Measurements from ENCODE around the gene POLR3A. TPM values are rescaled to one million over a fixed set of nuclear protein-coding genes. Genes with fewer than 3 reads are reported as not detected.

Gene POLR3A
- total RNA-seq, 1 experiment from 2014 or later, result 25.5 TPM

DNA sequence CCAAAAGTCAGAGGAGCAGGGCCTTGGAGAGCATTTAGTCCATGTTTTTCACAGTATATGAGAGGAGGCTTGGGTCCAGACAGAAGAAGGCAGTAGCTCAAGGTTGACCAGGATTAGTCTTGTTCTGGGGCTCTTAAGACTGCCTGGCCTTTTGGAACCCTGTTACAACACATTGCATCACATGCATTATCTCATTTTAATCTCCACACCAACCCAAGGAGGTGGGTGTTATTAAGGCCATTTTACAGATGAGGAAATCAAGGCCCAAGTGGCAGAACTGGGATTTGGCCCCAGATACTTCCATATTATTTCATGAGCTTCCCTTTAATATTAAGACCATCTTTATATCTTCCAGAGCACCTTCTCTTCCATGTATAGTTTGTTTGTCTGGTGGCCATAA, 43.2 kb upstream of the POLR3A start:
- H3K27ac Mint-ChIP-seq (ENCODE audit: unreplicated experiment), result no peak overlapping the region
- POLR2A ChIA-PET, result no interaction called here
- Histone ChIP-seq H3K36me3 (ENCODE audit: control insufficient read depth, insufficient read depth, low read length) (no peaks in the 10 kb centered on the region), H3K9me3 (no peaks in the 10 kb centered on the region), H3K4me3 (ENCODE audit: low read depth, low read length) (no peak overlapping the region), H3K27me3 (replicated peaks; ENCODE audit: control insufficient read depth, insufficient read depth, low read length) (no peaks in the 10 kb centered on the region), H3K4me1 (no peaks in the 10 kb centered on the region)
- no peaks in the 10 kb centered on the region for H3K36me3 Mint-ChIP-seq (ENCODE audit: insufficient read depth, unreplicated experiment)
- peaks cover under 1% of the 10 kb centered on the region for H3K27me3 Mint-ChIP-seq (ENCODE audit: insufficient read depth, unreplicated experiment)
- H3K4me1 Mint-ChIP-seq (ENCODE audit: low read depth, unreplicated experiment), result no peaks in the 10 kb centered on the region
- no TSS peak for BruUV-seq (replicated peaks)
- intact Hi-C loops (cut with micrococcal nuclease; ENCODE audit: unreplicated experiment), result no loop called here
- no peak for TF ChIP-seq CTCF (IDR thresholded peaks at IDR 0.05; ENCODE audit: insufficient read depth in 1 of 2, low read depth in 1 of 2, low read length in 1 of 2, severe bottlenecking in 1 of 2, unreplicated experiment in 1 of 2)
- CTCF ChIA-PET, result no interaction called here
- no peak for DNase-seq
- H3K9me3 Mint-ChIP-seq (ENCODE audit: unreplicated experiment), result peaks cover 9% of the 10 kb centered on the region
- no peak overlapping the region for H3K4me3 Mint-ChIP-seq (ENCODE audit: unreplicated experiment)

- Histone ChIP-seq H3K4me3 (ENCODE audit: low read depth, low read length) (no peak overlapping the region), H3K27me3 (replicated peaks; ENCODE audit: control insufficient read depth, insufficient read depth, low read length) (no peaks in the 10 kb centered on the region), H3K4me1 (no peaks in the 10 kb centered on the region), H3K9me3 (no peaks in the 10 kb centered on the region), H3K36me3 (ENCODE audit: control insufficient read depth, insufficient read depth, low read length) (no peaks in the 10 kb centered on the region)
- intact Hi-C loops (cut with micrococcal nuclease; ENCODE audit: unreplicated experiment), result no loop called here
- H3K36me3 Mint-ChIP-seq (ENCODE audit: insufficient read depth, unreplicated experiment), result no peaks in the 10 kb centered on the region
- no TSS peak for BruUV-seq (replicated peaks)
- peaks cover 3% of the 10 kb centered on the region for H3K27me3 Mint-ChIP-seq (ENCODE audit: insufficient read depth, unreplicated experiment)
- CTCF ChIA-PET, result no interaction called here
- no peak overlapping the region for H3K4me3 Mint-ChIP-seq (ENCODE audit: unreplicated experiment)
- no peaks in the 10 kb centered on the region for H3K4me1 Mint-ChIP-seq (ENCODE audit: low read depth, unreplicated experiment)
- H3K27ac Mint-ChIP-seq (ENCODE audit: unreplicated experiment), result no peak overlapping the region
- peaks cover 9% of the 10 kb centered on the region for H3K9me3 Mint-ChIP-seq (ENCODE audit: unreplicated experiment)
- DNase-seq, result no peak
- POLR2A ChIA-PET, result no interaction called here
- no peak for TF ChIP-seq CTCF (IDR thresholded peaks at IDR 0.05; ENCODE audit: insufficient read depth in 1 of 2, low read depth in 1 of 2, low read length in 1 of 2, severe bottlenecking in 1 of 2, unreplicated experiment in 1 of 2)
Measured at GRCh38 chr10:78071857-78072179, 42.5 kb upstream of the POLR3A start.

DNA sequence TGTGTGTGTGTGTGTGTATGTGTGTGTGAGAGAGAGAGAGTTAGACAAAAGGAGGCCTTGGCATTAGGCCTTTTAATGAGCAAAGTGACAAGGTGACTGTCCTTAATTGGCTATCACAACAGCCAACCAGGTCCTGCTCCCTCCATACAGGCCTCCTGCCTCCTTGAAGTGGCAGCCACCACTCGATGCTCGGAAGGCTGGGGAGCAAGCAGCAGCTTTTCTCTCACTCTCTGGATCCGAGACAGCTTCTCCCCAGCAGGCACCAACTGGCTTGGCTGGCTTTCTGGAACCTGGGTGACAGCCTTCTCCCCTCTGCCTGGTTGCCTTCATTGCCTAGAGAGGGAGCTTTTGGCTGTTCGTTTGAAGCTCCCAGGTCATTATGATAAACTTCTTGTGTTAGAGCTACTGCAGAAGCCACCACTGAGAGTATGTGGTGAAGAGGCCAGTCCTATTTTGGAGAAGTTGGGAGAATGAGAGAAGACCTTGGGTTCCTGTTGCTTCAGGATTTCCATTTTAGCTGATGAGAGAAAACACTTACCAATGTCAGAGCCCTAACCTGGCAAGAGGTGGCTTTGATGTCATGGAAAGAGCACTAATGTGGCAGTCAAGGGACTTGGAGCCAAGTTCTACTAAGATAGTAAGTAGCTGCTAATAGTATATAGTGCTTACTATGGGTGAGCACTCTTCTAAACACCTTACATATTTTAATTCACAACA, 42.0 kb upstream of the POLR3A start:
- intact Hi-C loops (cut with micrococcal nuclease; ENCODE audit: unreplicated experiment), result no loop called here
- peaks cover 3% of the 10 kb centered on the region for H3K27me3 Mint-ChIP-seq (ENCODE audit: insufficient read depth, unreplicated experiment)

More for the DNA sequence above, 42.0 kb upstream of the POLR3A start:
- no peaks in the 10 kb centered on the region for H3K9me3 ChIP-seq
- POLR2A ChIA-PET, result no interaction called here
- BruUV-seq (replicated peaks), result no TSS peak
- no peaks in the 10 kb centered on the region for H3K4me1 Mint-ChIP-seq (ENCODE audit: low read depth, unreplicated experiment)
- TF ChIP-seq CTCF (IDR thresholded peaks at IDR 0.05; ENCODE audit: insufficient read depth in 1 of 2, low read depth in 1 of 2, low read length in 1 of 2, severe bottlenecking in 1 of 2, unreplicated experiment in 1 of 2), result no peak
- no peaks in the 10 kb centered on the region for H3K36me3 ChIP-seq (ENCODE audit: control insufficient read depth, insufficient read depth, low read length)
- no peaks in the 10 kb centered on the region for H3K4me1 ChIP-seq
- DNase-seq, result no peak
- H3K27me3 ChIP-seq (replicated peaks; ENCODE audit: control insufficient read depth, insufficient read depth, low read length), result no peaks in the 10 kb centered on the region
- no peak overlapping the region for H3K4me3 ChIP-seq (ENCODE audit: low read depth, low read length)
- peaks cover 9% of the 10 kb centered on the region for H3K9me3 Mint-ChIP-seq (ENCODE audit: unreplicated experiment)
- no peak overlapping the region for H3K27ac Mint-ChIP-seq (ENCODE audit: unreplicated experiment)
- no peaks in the 10 kb centered on the region for H3K36me3 Mint-ChIP-seq (ENCODE audit: insufficient read depth, unreplicated experiment)
- H3K4me3 Mint-ChIP-seq (ENCODE audit: unreplicated experiment), result no peak overlapping the region
- CTCF ChIA-PET, result no interaction called here

All from Caco-2 (cell line).